B cell (primary cell): ENCODE measurements around the gene RAB3B.

Experiments used
- CTCF ChIP-seq: fragments of 200-600 bp; IDR thresholded peaks from one replicate; pipeline ENCODE4 v1.8.0; 2022; ENCODE audit warnings: antibody characterized with exemption, mild to moderate bottlenecking
- EZH2 ChIP-seq: IDR thresholded peaks from 2 replicates; pipeline ENCODE4 v1.6.1; 2012; ENCODE audit warnings: borderline replicate concordance, low read depth, mild to moderate bottlenecking, moderate library complexity, low read length; ENCODE audit not compliant: insufficient read depth, poor library complexity, severe bottlenecking

- TF ChIP-seq CTCF (no peak), EZH2 (no peak)
These were observed 84.0 kb downstream of the RAB3B start for GRCh38 chr1:51906306-51907078.
